Measurements from ENCODE around the gene ACMSD.

Gene ACMSD

GRCh38 chr2:134936691-134937090 lies 98.3 kb downstream of the ACMSD start:
- in situ Hi-C loops (cut with HindIII; ENCODE audit: low sequenced_read_pairs) = no loop called here

- in situ Hi-C loops (cut with HindIII; ENCODE audit: low sequenced_read_pairs) = no loop called here
Measured at GRCh38 chr2:134943540-134943939, 105.1 kb downstream of the ACMSD start.

- in situ Hi-C loops (cut with HindIII; ENCODE audit: low sequenced_read_pairs) = no loop called here
Measured at GRCh38 chr2:134944975-134945374, 106.6 kb downstream of the ACMSD start.

GRCh38 chr2:134946073-134946472 lies 107.7 kb downstream of the ACMSD start:
- in situ Hi-C loops (cut with HindIII; ENCODE audit: low sequenced_read_pairs) = no loop called here

GRCh38 chr2:134949981-134950708 lies 111.7 kb downstream of the ACMSD start:
- in situ Hi-C loops (cut with HindIII; ENCODE audit: low sequenced_read_pairs) = no loop called here

GRCh38 chr2:134950886-134951285 lies 112.5 kb downstream of the ACMSD start:
- in situ Hi-C loops (cut with HindIII; ENCODE audit: low sequenced_read_pairs) = no loop called here

All from endothelial cell of hepatic sinusoid (primary cell).